HepG2 (cell line): ENCODE data around the gene OGFR. TPM values are rescaled to one million over a fixed set of nuclear protein-coding genes. Genes with fewer than 3 reads are reported as not detected.
A peak's percentile ranks its signal among the peaks of the same experiment; 100 is the strongest.

Experiments used
- AGO1 ChIP-seq: fragments of 200-400 bp; formaldehyde crosslinking; IDR thresholded peaks from 2 replicates; pipeline ENCODE4 v1.6.1; 2017; ENCODE audit warnings: mild to moderate bottlenecking, low read depth, low read length, moderate library complexity; ENCODE audit not compliant: poor library complexity, severe bottlenecking
- EED ChIP-seq: sonication (generic); formaldehyde crosslinking; IDR thresholded peaks from 2 replicates; pipeline ENCODE4 v1.5.0; 2020; ENCODE audit warnings: mild to moderate bottlenecking, missing genetic modification reagents
- EP300 ChIP-seq, 3 experiments: sonication (generic) in 1 of 3; formaldehyde crosslinking in 1 of 3; IDR thresholded peaks; 2 replicates each; pipeline versions ENCODE4 v1.5.1 to v1.6.1; 2011 to 2020; ENCODE audit warnings: low read depth in 2 of 3, low read length in 2 of 3, borderline replicate concordance in 1 of 3, improper control_type of control experiment in 1 of 3, mild to moderate bottlenecking in 1 of 3, missing genetic modification reagents in 1 of 3, moderate library complexity in 1 of 3
- FOXA3 ChIP-seq: IDR thresholded peaks from 2 replicates; pipeline ENCODE4 v1.6.1; 2016; ENCODE audit warnings: missing genetic modification reagents, missing compliant biosample characterization
- GATAD2A ChIP-seq: IDR thresholded peaks from 2 replicates; pipeline ENCODE4 v1.6.1; 2016
- HOXA5 ChIP-seq: sonication (generic); formaldehyde crosslinking; IDR thresholded peaks from 2 replicates; pipeline ENCODE4 v1.4.0; 2020; ENCODE audit warnings: missing genetic modification reagents
- HOXD1 ChIP-seq: sonication (generic); formaldehyde crosslinking; IDR thresholded peaks from 2 replicates; pipeline ENCODE4 v1.5.0; 2020; ENCODE audit warnings: missing genetic modification reagents
- KLF11 ChIP-seq: IDR thresholded peaks from 2 replicates; pipeline ENCODE4 v1.6.1; 2016; ENCODE audit warnings: missing compliant biosample characterization
- MAFG ChIP-seq: sonication (generic); formaldehyde crosslinking; IDR thresholded peaks from 2 replicates; pipeline ENCODE4 v1.5.1; 2020; ENCODE audit warnings: mild to moderate bottlenecking, missing genetic modification reagents
- NFE2 ChIP-seq: sonication (generic); formaldehyde crosslinking; IDR thresholded peaks from 2 replicates; pipeline ENCODE4 v1.4.0; 2020; ENCODE audit warnings: missing genetic modification reagents
- NFIC ChIP-seq: IDR thresholded peaks from 2 replicates; pipeline ENCODE4 v1.6.1; 2012; ENCODE audit warnings: mild to moderate bottlenecking, low read length, inconsistent platforms
- PITX1 ChIP-seq: sonication (generic); formaldehyde crosslinking; IDR thresholded peaks from 2 replicates; pipeline ENCODE4 v1.5.1; 2020; ENCODE audit warnings: mild to moderate bottlenecking, missing genetic modification reagents
- RBAK ChIP-seq: sonication (generic); formaldehyde crosslinking; IDR thresholded peaks from 2 replicates; pipeline ENCODE4 v1.5.1; 2020; ENCODE audit warnings: mild to moderate bottlenecking, missing genetic modification reagents
- SAFB2 ChIP-seq: sonication (generic); formaldehyde crosslinking; IDR thresholded peaks from 2 replicates; pipeline ENCODE4 v1.5.1; 2020; ENCODE audit warnings: missing genetic modification reagents, low read depth, mild to moderate bottlenecking, borderline replicate concordance
- SIX4 ChIP-seq: sonication (generic); formaldehyde crosslinking; IDR thresholded peaks from 2 replicates; pipeline ENCODE4 v1.4.0; 2020; ENCODE audit warnings: missing genetic modification reagents
- SMAD9 ChIP-seq: sonication (generic); formaldehyde crosslinking; IDR thresholded peaks from 2 replicates; pipeline ENCODE4 v1.5.1; 2020; ENCODE audit warnings: mild to moderate bottlenecking, missing genetic modification reagents
- THYN1 ChIP-seq: sonication (generic); formaldehyde crosslinking; IDR thresholded peaks from 2 replicates; pipeline ENCODE4 v1.8.1; 2023; ENCODE audit warnings: low read depth, mild to moderate bottlenecking, moderate library complexity, missing genetic modification reagents, borderline replicate concordance
- ZC3H13 ChIP-seq: sonication (generic); formaldehyde crosslinking; IDR thresholded peaks from 2 replicates; pipeline ENCODE4 v1.8.1; 2023; ENCODE audit warnings: mild to moderate bottlenecking, missing genetic modification reagents, moderate library complexity
- ZFP36L1 ChIP-seq: sonication (generic); formaldehyde crosslinking; IDR thresholded peaks from 2 replicates; pipeline ENCODE4 v1.8.0; 2022; ENCODE audit warnings: mild to moderate bottlenecking, missing genetic modification reagents, moderate library complexity
- ZFP37 ChIP-seq: sonication (generic); formaldehyde crosslinking; IDR thresholded peaks from 2 replicates; pipeline ENCODE4 v1.4.0; 2020; ENCODE audit warnings: missing genetic modification reagents, borderline replicate concordance
- ZNF253 ChIP-seq: sonication (generic); formaldehyde crosslinking; IDR thresholded peaks from 2 replicates; pipeline ENCODE4 v1.8.0; 2022; ENCODE audit warnings: mild to moderate bottlenecking, missing genetic modification reagents, borderline replicate concordance
- ZNF276 ChIP-seq: sonication (generic); formaldehyde crosslinking; IDR thresholded peaks from 2 replicates; pipeline ENCODE4 v1.4.0; 2020; ENCODE audit warnings: mild to moderate bottlenecking, low read depth, missing genetic modification reagents
- ZNF556 ChIP-seq: sonication (generic); formaldehyde crosslinking; IDR thresholded peaks from 2 replicates; pipeline ENCODE4 v1.4.0; 2020; ENCODE audit warnings: mild to moderate bottlenecking, missing genetic modification reagents, borderline replicate concordance
- ZNF7 ChIP-seq: IDR thresholded peaks from 2 replicates; pipeline ENCODE4 v1.6.1; 2016; ENCODE audit warnings: missing biosample characterization, missing genetic modification reagents
- ZNF879 ChIP-seq: sonication (generic); formaldehyde crosslinking; IDR thresholded peaks from 2 replicates; pipeline ENCODE4 v1.8.1; 2023; ENCODE audit warnings: missing genetic modification reagents
- ZSCAN20 ChIP-seq: sonication (generic); formaldehyde crosslinking; IDR thresholded peaks from 2 replicates; pipeline ENCODE4 v1.4.0; 2020; ENCODE audit warnings: missing genetic modification reagents, mild to moderate bottlenecking, borderline replicate concordance
- polyA plus RNA-seq, 8 experiments: library from polyadenylated mRNA; depleted of rRNA in 3 of 8; stranded (reverse) in 7 of 8; unstranded in 1 of 8; fragments of >200 nt; fragmentation: Illumina TruSeq in 4 of 8; extraction: Trizol in 4 of 8; gene quantifications; 2 replicates each; pipeline versions ENCODE4 v1.2.1 to v1.2.3, GENCODE V29; 2011 to 2016; ENCODE audit warnings: low read depth in 4 of 8, missing spikeins in 1 of 8, mixed read lengths in 1 of 8; ENCODE audit not compliant: insufficient read depth in 1 of 8
- total RNA-seq, 5 experiments: library from RNA; depleted of rRNA; stranded (reverse); fragments of >200 nt; fragmentation: Illumina TruSeq; extraction: Trizol; gene quantifications; 2 replicates each; pipeline ENCODE4 v1.2.3, GENCODE V29; 2016; ENCODE audit warnings: low read depth in 1 of 5
- TF ChIP-seq, protein P1 (sequence below): sonication (generic); formaldehyde crosslinking; IDR thresholded peaks from 2 replicates; pipeline ENCODE4 v1.4.0; 2020; ENCODE audit warnings: mild to moderate bottlenecking, missing genetic modification reagents
- TF ChIP-seq, protein P2 (sequence below): IDR thresholded peaks from 2 replicates; pipeline ENCODE4 v1.6.1; 2018; ENCODE audit warnings: missing genetic modification reagents

OGFR gene
- total and polyA plus RNA-seq, 2 of the 13 experiments (the other 11 are each of a cell fraction or from before 2014, with no cell fraction given), result 47.7 to 81.8 TPM

DNA sequence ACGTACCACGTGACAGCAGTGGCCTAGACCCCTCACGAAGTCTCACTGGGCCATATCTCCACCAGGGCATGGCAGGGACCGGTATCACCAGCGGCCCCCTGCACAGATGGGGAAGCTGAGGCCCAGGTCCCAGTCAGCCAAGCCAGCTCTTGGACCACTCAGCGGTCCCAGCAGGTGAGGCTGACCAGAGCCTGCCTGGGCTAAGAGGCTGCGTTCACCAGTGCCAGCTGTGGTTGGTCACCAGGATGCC is 11.0 kb upstream of the OGFR start (continued):
- TF ChIP-seq ZFP37 (CRISPR knock-in tag), result no peak
- TF ChIP-seq KLF11, result no peak
- TF ChIP-seq THYN1 (CRISPR knock-in tag), result no peak
- TF ChIP-seq FOXA3 (CRISPR knock-in tag), result no peak
- no peak for TF ChIP-seq NFE2
- no peak for TF ChIP-seq HOXD1 (CRISPR knock-in tag)
- TF ChIP-seq ZNF879, result no peak
- TF ChIP-seq SMAD9, result no peak
- peak; percentile 33; the same call in 1 of the 2 replicates for TF ChIP-seq ZC3H13
- TF ChIP-seq EP300 (IDR thresholded peaks at IDR 0.05; ENCODE audit: low read depth in 2 of 2, low read length in 2 of 2), result no peak
- no peak; the same call in 1 of the 2 replicates for TF ChIP-seq EP300 (CRISPR knock-in tag; IDR thresholded peaks at IDR 0.05; ENCODE audit: borderline replicate concordance)
- TF ChIP-seq, protein P1, sequence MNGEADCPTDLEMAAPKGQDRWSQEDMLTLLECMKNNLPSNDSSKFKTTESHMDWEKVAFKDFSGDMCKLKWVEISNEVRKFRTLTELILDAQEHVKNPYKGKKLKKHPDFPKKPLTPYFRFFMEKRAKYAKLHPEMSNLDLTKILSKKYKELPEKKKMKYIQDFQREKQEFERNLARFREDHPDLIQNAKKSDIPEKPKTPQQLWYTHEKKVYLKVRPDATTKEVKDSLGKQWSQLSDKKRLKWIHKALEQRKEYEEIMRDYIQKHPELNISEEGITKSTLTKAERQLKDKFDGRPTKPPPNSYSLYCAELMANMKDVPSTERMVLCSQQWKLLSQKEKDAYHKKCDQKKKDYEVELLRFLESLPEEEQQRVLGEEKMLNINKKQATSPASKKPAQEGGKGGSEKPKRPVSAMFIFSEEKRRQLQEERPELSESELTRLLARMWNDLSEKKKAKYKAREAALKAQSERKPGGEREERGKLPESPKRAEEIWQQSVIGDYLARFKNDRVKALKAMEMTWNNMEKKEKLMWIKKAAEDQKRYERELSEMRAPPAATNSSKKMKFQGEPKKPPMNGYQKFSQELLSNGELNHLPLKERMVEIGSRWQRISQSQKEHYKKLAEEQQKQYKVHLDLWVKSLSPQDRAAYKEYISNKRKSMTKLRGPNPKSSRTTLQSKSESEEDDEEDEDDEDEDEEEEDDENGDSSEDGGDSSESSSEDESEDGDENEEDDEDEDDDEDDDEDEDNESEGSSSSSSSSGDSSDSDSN, result no peak
- TF ChIP-seq MAFG, result no peak
- no peak for TF ChIP-seq SAFB2 (CRISPR knock-in tag)
- TF ChIP-seq EED (CRISPR knock-in tag), result peak; percentile 87; the same call in 1 of the 2 replicates
- TF ChIP-seq PITX1, result peak; percentile 69; the same call in 1 of the 2 replicates
- no peak for TF ChIP-seq RBAK (CRISPR knock-in tag)
- no peak for TF ChIP-seq ZSCAN20 (CRISPR knock-in tag)
- TF ChIP-seq AGO1, result no peak
- TF ChIP-seq NFIC, result no peak
- TF ChIP-seq, protein P2, sequence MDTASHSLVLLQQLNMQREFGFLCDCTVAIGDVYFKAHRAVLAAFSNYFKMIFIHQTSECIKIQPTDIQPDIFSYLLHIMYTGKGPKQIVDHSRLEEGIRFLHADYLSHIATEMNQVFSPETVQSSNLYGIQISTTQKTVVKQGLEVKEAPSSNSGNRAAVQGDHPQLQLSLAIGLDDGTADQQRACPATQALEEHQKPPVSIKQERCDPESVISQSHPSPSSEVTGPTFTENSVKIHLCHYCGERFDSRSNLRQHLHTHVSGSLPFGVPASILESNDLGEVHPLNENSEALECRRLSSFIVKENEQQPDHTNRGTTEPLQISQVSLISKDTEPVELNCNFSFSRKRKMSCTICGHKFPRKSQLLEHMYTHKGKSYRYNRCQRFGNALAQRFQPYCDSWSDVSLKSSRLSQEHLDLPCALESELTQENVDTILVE, result no peak
- TF ChIP-seq ZNF7 (CRISPR knock-in tag), result no peak
- TF ChIP-seq SIX4 (CRISPR knock-in tag), result no peak
- no peak for TF ChIP-seq ZNF276
- no peak for TF ChIP-seq GATAD2A
- no peak for TF ChIP-seq HOXA5
- no peak for TF ChIP-seq ZFP36L1 (CRISPR knock-in tag)
- TF ChIP-seq ZNF253 (CRISPR knock-in tag), result no peak
- no peak for TF ChIP-seq ZNF556
